H1 (cell line): ENCODE measurements around the gene WDR7. TPM values are rescaled to one million over a fixed set of nuclear protein-coding genes. Genes with fewer than 3 reads are reported as not detected.

ENCODE experiments used
- CTCF ChIA-PET: fragments of 300-600 bp; sonication (Branson Sonifier 250); formaldehyde crosslinking; loops from one replicate; lab custom pipeline; 2021; ENCODE audit not compliant: partially characterized antibody; lab: Charles Lee
- POLR2A ChIA-PET: fragments of 300-600 bp; sonication (Branson Sonifier 250); formaldehyde crosslinking; loops from one replicate; lab custom pipeline; 2021; ENCODE audit warnings: inconsistent platforms; ENCODE audit not compliant: partially characterized antibody; lab: Charles Lee
- DNase-seq, 2 experiments: peaks; one replicate each; pipeline versions ENCODE4 v3.0.0 to v3.0.0-alpha.2; 2010 to 2022; ENCODE audit warnings: low spot score in 2 of 2, low read depth in 1 of 2, mixed read lengths in 1 of 2
- FAIRE-seq: peaks from 2 replicates; lab custom pipeline; 2011; peaks lifted over from hg19 to GRCh38; lab: Jason Lieb, UNC
- H2AFZ ChIP-seq: 2 replicates; pipeline ENCODE4 v1.8.1; 2012; ENCODE audit warnings: low read length, inconsistent platforms
- H2AK5ac ChIP-seq: 2 replicates; pipeline ENCODE4 v1.6.1; 2013; ENCODE audit warnings: low read depth, low read length
- H2BK120ac ChIP-seq: replicated peaks from 2 replicates; pipeline ENCODE3; 2013; ENCODE audit warnings: low read depth, low read length, inconsistent platforms
- H2BK12ac ChIP-seq: 2 replicates; pipeline ENCODE4 v1.6.1; 2013; ENCODE audit warnings: low read depth, low read length
- H2BK15ac ChIP-seq: 2 replicates; pipeline ENCODE4 v1.6.1; 2013; ENCODE audit warnings: low read length
- H2BK20ac ChIP-seq: 2 replicates; pipeline ENCODE4 v1.6.1; 2013; ENCODE audit warnings: low read length
- H2BK5ac ChIP-seq: 2 replicates; pipeline ENCODE4 v1.6.1; 2013; ENCODE audit warnings: low read depth, low read length
- H3K14ac ChIP-seq: 2 replicates; pipeline ENCODE4 v1.6.1; 2013; ENCODE audit warnings: inconsistent platforms; ENCODE audit not compliant: insufficient read length
- H3K18ac ChIP-seq: 2 replicates; pipeline ENCODE4 v1.6.1; 2013; ENCODE audit warnings: low read length; ENCODE audit errors: extremely low read depth
- H3K23ac ChIP-seq: 2 replicates; pipeline ENCODE4 v1.6.1; 2013; ENCODE audit warnings: inconsistent platforms; ENCODE audit not compliant: insufficient read length
- H3K23me2 ChIP-seq: 2 replicates; pipeline ENCODE4 v1.6.1; 2013; ENCODE audit warnings: low read depth, low read length
- H3K27ac ChIP-seq: 2 replicates; pipeline ENCODE4 v1.6.1; 2011; ENCODE audit warnings: low read depth, low read length, inconsistent platforms
- H3K27me3 ChIP-seq, 4 experiments: replicated peaks in 1 of 4; 1 replicate in 1 of 4; 2 replicates in 3 of 4; pipeline versions ENCODE4 v1.6.1 to v1.8.1; 2011 to 2013; ENCODE audit warnings: low read length in 3 of 4, mild to moderate bottlenecking in 3 of 4, inconsistent platforms in 2 of 4, mixed read lengths in 2 of 4, moderate library complexity in 1 of 4; ENCODE audit not compliant: control insufficient read depth in 3 of 4, insufficient read depth in 3 of 4; ENCODE audit errors: extremely low read depth in 1 of 4
- H3K36me3 ChIP-seq, 4 experiments: 2 replicates each; pipeline versions ENCODE4 v1.6.1 to v1.8.1; 2011 to 2013; ENCODE audit warnings: mild to moderate bottlenecking in 4 of 4, low read length in 3 of 4, moderate library complexity in 2 of 4, control low read depth in 1 of 4, inconsistent platforms in 1 of 4; ENCODE audit not compliant: insufficient read depth in 4 of 4, control insufficient read depth in 2 of 4
- H3K4ac ChIP-seq: replicated peaks from 2 replicates; pipeline ENCODE3; 2013; ENCODE audit warnings: low read length, low read depth, mixed read lengths, inconsistent platforms; ENCODE audit not compliant: insufficient read length
- H3K4me1 ChIP-seq, 4 experiments: replicated peaks in 1 of 4; 1 replicate in 1 of 4; 2 replicates in 3 of 4; pipeline versions ENCODE4 v1.6.1 to v1.8.1; 2011 to 2013; ENCODE audit warnings: low read length in 3 of 4, inconsistent platforms in 2 of 4, mixed read lengths in 1 of 4; ENCODE audit not compliant: insufficient read depth in 4 of 4, control insufficient read depth in 3 of 4
- H3K4me2 ChIP-seq, 2 experiments: 2 replicates each; pipeline versions ENCODE4 v1.6.1 to v1.8.1; 2011 to 2013; ENCODE audit warnings: low read depth in 2 of 2, low read length in 2 of 2, control low read depth in 1 of 2, inconsistent platforms in 1 of 2, mild to moderate bottlenecking in 1 of 2; ENCODE audit not compliant: insufficient read depth in 1 of 2
- H3K4me3 ChIP-seq, 4 experiments: fragments of 200-600, 300-600 bp in 1 of 4; sonication (generic), shearing (Covaris generic), sonication (Bioruptor Twin) in 1 of 4; 2 replicates each; pipeline versions ENCODE4 v1.5.1 to v1.8.1; 2011 to 2016; ENCODE audit warnings: low read length in 4 of 4, low read depth in 3 of 4, control low read depth in 2 of 4, inconsistent platforms in 2 of 4, mild to moderate bottlenecking in 2 of 4, mixed read lengths in 1 of 4, moderate library complexity in 1 of 4; ENCODE audit not compliant: insufficient read depth in 2 of 4; ENCODE audit errors: extremely low read depth in 1 of 4
- H3K56ac ChIP-seq: replicated peaks from 2 replicates; pipeline ENCODE3; 2013; ENCODE audit warnings: low read depth, mild to moderate bottlenecking, mixed read lengths, low read length, inconsistent platforms; ENCODE audit not compliant: insufficient read length
- H3K79me1 ChIP-seq: 2 replicates; pipeline ENCODE4 v1.6.1; 2013; ENCODE audit warnings: low read depth, low read length, control low read depth
- H3K79me2 ChIP-seq, 2 experiments: 2 replicates each; pipeline versions ENCODE4 v1.6.1 to v1.8.1; 2012 to 2013; ENCODE audit warnings: low read length in 2 of 2, mild to moderate bottlenecking in 2 of 2, inconsistent platforms in 1 of 2; ENCODE audit not compliant: insufficient read depth in 2 of 2, control insufficient read depth in 1 of 2
- H3K9ac ChIP-seq, 4 experiments: replicated peaks in 1 of 4; 1 replicate in 1 of 4; 2 replicates in 3 of 4; pipeline versions ENCODE4 v1.6.1 to v1.8.1; 2011 to 2013; ENCODE audit warnings: low read depth in 3 of 4, low read length in 3 of 4, control low read depth in 2 of 4, mild to moderate bottlenecking in 2 of 4, moderate library complexity in 2 of 4, inconsistent platforms in 1 of 4; ENCODE audit errors: extremely low read depth in 1 of 4
- H3K9me3 ChIP-seq, 2 experiments: 2 replicates each; pipeline versions ENCODE4 v1.6.1 to v1.8.1; 2012 to 2013; ENCODE audit warnings: mild to moderate bottlenecking in 2 of 2, moderate library complexity in 2 of 2, control low read depth in 1 of 2, inconsistent platforms in 1 of 2, low read depth in 1 of 2, low read length in 1 of 2, mixed read lengths in 1 of 2; ENCODE audit not compliant: insufficient read depth in 2 of 2
- H4K20me1 ChIP-seq, 2 experiments: replicated peaks in 1 of 2; 2 replicates each; pipeline versions ENCODE3 to v1.8.1; 2011 to 2013; ENCODE audit warnings: inconsistent platforms in 2 of 2, low read length in 2 of 2, mild to moderate bottlenecking in 1 of 2; ENCODE audit not compliant: insufficient read depth in 2 of 2, control insufficient read depth in 1 of 2
- H4K5ac ChIP-seq: 2 replicates; pipeline ENCODE4 v1.6.1; 2013; ENCODE audit warnings: low read length, low read depth, mixed read lengths, inconsistent platforms; ENCODE audit not compliant: insufficient read length
- H4K8ac ChIP-seq: 2 replicates; pipeline ENCODE4 v1.8.0; 2013; ENCODE audit warnings: mild to moderate bottlenecking, moderate library complexity, low read length, inconsistent platforms; ENCODE audit not compliant: insufficient read depth; ENCODE audit errors: extremely low read depth
- H4K91ac ChIP-seq: replicated peaks from 2 replicates; pipeline ENCODE3; 2013; ENCODE audit warnings: low read length, mixed read lengths, inconsistent platforms; ENCODE audit not compliant: insufficient read length
- ATF3 ChIP-seq: IDR thresholded peaks from 2 replicates; pipeline ENCODE4 v1.6.1; 2011; ENCODE audit warnings: low read depth, mild to moderate bottlenecking, low read length; ENCODE audit not compliant: insufficient read depth
- CBX5 ChIP-seq: fragments of 300-800, 300-1000 bp; sonication (generic); IDR thresholded peaks from 2 replicates; pipeline ENCODE4 v1.7.1; 2016; ENCODE audit warnings: antibody characterized with exemption, low read length, low read depth
- CTBP2 ChIP-seq: IDR thresholded peaks from 2 replicates; pipeline ENCODE4 v1.7.0; 2011; ENCODE audit warnings: borderline replicate concordance, mild to moderate bottlenecking, moderate library complexity, mixed read lengths, low read length; ENCODE audit not compliant: insufficient read depth, insufficient read length
- E2F6 ChIP-seq: IDR thresholded peaks from 2 replicates; pipeline ENCODE4 v1.6.1; 2012; ENCODE audit warnings: inconsistent platforms
- EGR1 ChIP-seq: IDR thresholded peaks from 2 replicates; pipeline ENCODE4 v1.6.1; 2011; ENCODE audit warnings: low read depth, low read length, borderline replicate concordance
- JUND ChIP-seq: IDR thresholded peaks from 2 replicates; pipeline ENCODE4 v1.6.1; 2011; ENCODE audit warnings: mild to moderate bottlenecking, improper control_type of control experiment, low read length
- MAFK ChIP-seq: IDR thresholded peaks from 2 replicates; pipeline ENCODE4 v1.6.1; 2012; ENCODE audit warnings: low read depth, mild to moderate bottlenecking, improper control_type of control experiment, low read length
- PHF8 ChIP-seq: fragments of 200-600 bp; sonication (generic); conservative IDR thresholded peaks from 2 replicates; pipeline ENCODE4 v1.7.1; 2012; ENCODE audit warnings: low read depth, mild to moderate bottlenecking, inconsistent platforms, low read length, moderate library complexity
- SAP30 ChIP-seq: fragments of 300-600 bp; sonication (generic); IDR thresholded peaks from 2 replicates; pipeline ENCODE4 v1.7.1; 2012; ENCODE audit warnings: low read length, moderate library complexity, mild to moderate bottlenecking, inconsistent platforms; ENCODE audit not compliant: insufficient read depth, insufficient replicate concordance
- TAF1 ChIP-seq: IDR thresholded peaks from 2 replicates; pipeline ENCODE4 v1.6.1; 2011; ENCODE audit warnings: mild to moderate bottlenecking, low read depth, low read length
- TCF12 ChIP-seq: IDR thresholded peaks from 2 replicates; pipeline ENCODE4 v1.6.1; 2011; ENCODE audit warnings: low read depth, mild to moderate bottlenecking, low read length
- TEAD4 ChIP-seq: IDR thresholded peaks from 2 replicates; pipeline ENCODE4 v1.6.1; 2012; ENCODE audit warnings: low read depth, low read length, inconsistent platforms, mixed read lengths
- WGBS, 2 experiments: shearing (Covaris generic) in 1 of 2; methylation state at CpG; one replicate each; pipeline versions ENCODE4 v1.1.6 to v1.1.7; 2013 to 2015; ENCODE audit warnings: low lambda C conversion rate in 2 of 2, mixed read lengths in 2 of 2, inconsistent platforms in 1 of 2, low coverage in 1 of 2, missing lambda C conversion rate in 1 of 2; ENCODE audit not compliant: insufficient replicate concordance in 2 of 2, insufficient coverage in 1 of 2, insufficient read length in 1 of 2; ENCODE audit errors: extremely low coverage in 1 of 2, missing lambda C conversion rate in 1 of 2; 5-methylcytosine and 5-hydroxymethylcytosine counted together
- polyA plus RNA-seq, 7 experiments: library from polyadenylated mRNA; depleted of rRNA in 3 of 7; stranded (reverse) in 5 of 7; unstranded in 2 of 7; fragments of >200 nt in 5 of 7; fragments of 200-250 nt in 2 of 7; gene quantifications; 1 replicate in 5 of 7; 2 replicates in 1 of 7; 4 replicates in 1 of 7; pipeline versions ENCODE4 v1.2.1 to v1.2.3, GENCODE V29; 2011 to 2013; ENCODE audit warnings: missing spikeins in 2 of 7, mixed read lengths in 2 of 7
- total RNA-seq: library from RNA; stranded (reverse); fragmentation: NEBNext Ultra II Directional; extraction: Animal tissue kit (Norgen Biotek cat#: 25700); gene quantifications from 2 replicates; pipeline ENCODE4 v1.2.1, GENCODE V29; 2021

Gene WDR7
- total and polyA plus RNA-seq, 2 of the 8 experiments (the other 6 are each of a cell fraction or from before 2014, with no cell fraction given) = 5.5 to 15.2 TPM

GRCh38 chr18:57009844-57010243 lies 358.7 kb downstream of the WDR7 start:
- no peak overlapping the region for H2BK20ac ChIP-seq
- FAIRE-seq = no peak
- TF ChIP-seq CBX5 (no peak), SAP30 (no peak), TCF12 (no peak), TAF1 (no peak), ATF3 (no peak), TEAD4 (no peak), CTBP2 (no peak), MAFK (no peak), EGR1 (no peak), PHF8 (no peak), JUND (no peak), E2F6 (no peak)

More at GRCh38 chr18:57009844-57010243, 358.7 kb downstream of the WDR7 start:
- Histone ChIP-seq H3K4me1 (no peaks in the 10 kb centered on the region), H2AK5ac (no peak overlapping the region), H2AFZ (no peak overlapping the region), H3K4me3 (no peak overlapping the region), H3K27ac (no peak overlapping the region), H3K4ac (no peak overlapping the region), H4K5ac (no peak overlapping the region), H2BK5ac (no peak overlapping the region), H3K79me2 (no peaks in the 10 kb centered on the region), H3K9ac (no peak overlapping the region), H3K27me3 (no peaks in the 10 kb centered on the region), H3K23ac (no peak overlapping the region), H4K20me1 (no peaks in the 10 kb centered on the region), H3K36me3 (no peaks in the 10 kb centered on the region), H4K8ac (no peak overlapping the region), H2BK120ac (no peak overlapping the region), H3K14ac (no peak overlapping the region), H3K18ac (no peak overlapping the region), H2BK12ac (peak overlapping the region; percentile 75), H4K91ac (no peak overlapping the region), H2BK15ac (no peak overlapping the region), H3K9me3 (no peaks in the 10 kb centered on the region), H3K23me2 (no peaks in the 10 kb centered on the region; the same call in 1 of the 2 replicates), H3K56ac (no peak overlapping the region), H3K4me2 (no peak overlapping the region), H3K79me1 (no peaks in the 10 kb centered on the region)
- WGBS, 2 experiments = 95% methylated on average over 4 of the region's 4 CpGs; no CpG with 5 or more reads in 1 of the 2 experiments
- ChIA-PET POLR2A (no interaction called here), CTCF (interaction anchor here (1.2 kb wide), 1 partner anchor 436 kb away, joined by 3 read pairs; no protein-coding TSS in a partner anchor)
- DNase-seq = no peak
